WTC11 (cell line): Measurements from ENCODE around the gene NOM1. TPM values are rescaled to one million over a fixed set of nuclear protein-coding genes. Genes with fewer than 3 reads are reported as not detected.
A peak's percentile ranks its signal among the peaks of the same experiment; 100 is the strongest.

Experiments
- ATAC-seq: fragments of 200-7000 bp; cut with Tn5 transposase; 2 replicates; pipeline ENCODE4 v1.10.0; 2021; ENCODE audit warnings: mild to moderate bottlenecking, moderate library complexity
- CTCF ChIA-PET: fragments of 300-600 bp; sonication (Branson Sonifier 250); formaldehyde crosslinking; loops from one replicate; lab custom pipeline; 2021; ENCODE audit warnings: antibody characterized with exemption; lab: Charles Lee
- POLR2A ChIA-PET: fragments of 350-600 bp; sonication (Branson Sonifier 250); formaldehyde crosslinking; loops from one replicate; lab custom pipeline; 2021; ENCODE audit warnings: antibody characterized with exemption; lab: Charles Lee
- DNase-seq: peaks from one replicate; pipeline ENCODE4 v3.0.0; 2021; ENCODE audit warnings: low spot score
- H3K27ac Mint-ChIP-seq: 2 replicates; pipeline ENCODE4 v1.8.0; 2021; ENCODE audit warnings: mixed read lengths
- H3K27me3 Mint-ChIP-seq: 2 replicates; pipeline ENCODE4 v1.8.0; 2021; ENCODE audit warnings: low read depth, mild to moderate bottlenecking, moderate library complexity, mixed read lengths
- H3K36me3 Mint-ChIP-seq: 2 replicates; pipeline ENCODE4 v1.8.0; 2021; ENCODE audit warnings: mixed read lengths
- H3K4me1 Mint-ChIP-seq: 2 replicates; pipeline ENCODE4 v1.8.0; 2022; ENCODE audit warnings: mixed read lengths
- H3K4me3 Mint-ChIP-seq: 2 replicates; pipeline ENCODE4 v1.8.0; 2021; ENCODE audit warnings: mild to moderate bottlenecking, moderate library complexity, mixed read lengths
- H3K9me3 Mint-ChIP-seq: 2 replicates; pipeline ENCODE4 v1.8.0; 2021; ENCODE audit warnings: mixed read lengths
- CREB1 ChIP-seq: sonication (generic); formaldehyde crosslinking; IDR thresholded peaks from 2 replicates; pipeline ENCODE4 v1.8.0; 2023; ENCODE audit warnings: mild to moderate bottlenecking, missing genetic modification reagents
- CREM ChIP-seq: sonication (generic); formaldehyde crosslinking; IDR thresholded peaks from 2 replicates; pipeline ENCODE4 v1.8.1; 2022; ENCODE audit warnings: mild to moderate bottlenecking, missing genetic modification reagents, moderate library complexity
- EMX1 ChIP-seq: fragments of 250-450 bp; sonication (Bioruptor Pico); IDR thresholded peaks from 2 replicates; pipeline ENCODE4 v1.8.0; 2021; ENCODE audit warnings: mild to moderate bottlenecking
- FOXP1 ChIP-seq: sonication (generic); formaldehyde crosslinking; IDR thresholded peaks from 2 replicates; pipeline ENCODE4 v1.8.0; 2022; ENCODE audit warnings: missing genetic modification reagents, mild to moderate bottlenecking, moderate library complexity, borderline replicate concordance
- GABPB1 ChIP-seq: sonication (generic); formaldehyde crosslinking; IDR thresholded peaks from 2 replicates; pipeline ENCODE4 v1.8.1; 2023; ENCODE audit warnings: mild to moderate bottlenecking, missing genetic modification reagents
- GRHL2 ChIP-seq: fragments of 250-450 bp; sonication (Bioruptor Pico); IDR thresholded peaks from 2 replicates; pipeline ENCODE4 v1.8.0; 2022; ENCODE audit warnings: mild to moderate bottlenecking, moderate library complexity; ENCODE audit not compliant: insufficient replicate concordance, severe bottlenecking
- MXD4 ChIP-seq: fragments of 250-450 bp; sonication (Bioruptor Pico); IDR thresholded peaks from 2 replicates; pipeline ENCODE4 v1.8.0; 2021; ENCODE audit warnings: mild to moderate bottlenecking, moderate library complexity, borderline replicate concordance
- MYBL2 ChIP-seq: sonication (generic); formaldehyde crosslinking; IDR thresholded peaks from 2 replicates; pipeline ENCODE4 v1.8.1; 2023; ENCODE audit warnings: mild to moderate bottlenecking, moderate library complexity, missing genetic modification reagents
- SMAD4 ChIP-seq: sonication (generic); formaldehyde crosslinking; IDR thresholded peaks from 2 replicates; pipeline ENCODE4 v1.8.0; 2022; ENCODE audit warnings: mild to moderate bottlenecking, missing genetic modification reagents
- ZNF121 ChIP-seq: sonication (generic); formaldehyde crosslinking; IDR thresholded peaks from 2 replicates; pipeline ENCODE4 v1.8.0; 2023; ENCODE audit warnings: missing genetic modification reagents
- ZNF232 ChIP-seq: sonication (generic); formaldehyde crosslinking; IDR thresholded peaks from 2 replicates; pipeline ENCODE4 v1.8.0; 2022; ENCODE audit warnings: mild to moderate bottlenecking, missing genetic modification reagents
- ZNF396 ChIP-seq: fragments of 250-450 bp; sonication (Bioruptor Pico); IDR thresholded peaks from 2 replicates; pipeline ENCODE4 v1.8.0; 2021; ENCODE audit warnings: mild to moderate bottlenecking, moderate library complexity, borderline replicate concordance
- total RNA-seq: library from RNA; stranded (reverse); gene quantifications from 3 replicates; pipeline ENCODE4 v1.2.3, GENCODE V29; 2021
- TF ChIP-seq, protein P1 (sequence below): sonication (generic); formaldehyde crosslinking; IDR thresholded peaks from 2 replicates; pipeline ENCODE4 v1.8.0; 2023; ENCODE audit warnings: missing genetic modification reagents
- TF ChIP-seq, protein P2 (sequence below): sonication (generic); formaldehyde crosslinking; IDR thresholded peaks from 2 replicates; pipeline ENCODE4 v1.8.1; 2023; ENCODE audit warnings: mild to moderate bottlenecking, missing genetic modification reagents, borderline replicate concordance
- TF ChIP-seq, protein P3 (sequence below): fragments of 250-450 bp; sonication (Bioruptor Pico); IDR thresholded peaks from 2 replicates; pipeline ENCODE4 v1.9.0; 2021; ENCODE audit warnings: mild to moderate bottlenecking
- TF ChIP-seq, protein P4 (sequence below): sonication (generic); formaldehyde crosslinking; IDR thresholded peaks from 2 replicates; pipeline ENCODE4 v1.8.0; 2022; ENCODE audit warnings: missing genetic modification reagents
- TF ChIP-seq, protein P5 (sequence below): sonication (generic); formaldehyde crosslinking; IDR thresholded peaks from 2 replicates; pipeline ENCODE4 v1.8.1; 2023; ENCODE audit warnings: mild to moderate bottlenecking, moderate library complexity, missing genetic modification reagents

NOM1 gene
- total RNA-seq, 1 experiment from 2014 or later: 38.5 TPM

DNA sequence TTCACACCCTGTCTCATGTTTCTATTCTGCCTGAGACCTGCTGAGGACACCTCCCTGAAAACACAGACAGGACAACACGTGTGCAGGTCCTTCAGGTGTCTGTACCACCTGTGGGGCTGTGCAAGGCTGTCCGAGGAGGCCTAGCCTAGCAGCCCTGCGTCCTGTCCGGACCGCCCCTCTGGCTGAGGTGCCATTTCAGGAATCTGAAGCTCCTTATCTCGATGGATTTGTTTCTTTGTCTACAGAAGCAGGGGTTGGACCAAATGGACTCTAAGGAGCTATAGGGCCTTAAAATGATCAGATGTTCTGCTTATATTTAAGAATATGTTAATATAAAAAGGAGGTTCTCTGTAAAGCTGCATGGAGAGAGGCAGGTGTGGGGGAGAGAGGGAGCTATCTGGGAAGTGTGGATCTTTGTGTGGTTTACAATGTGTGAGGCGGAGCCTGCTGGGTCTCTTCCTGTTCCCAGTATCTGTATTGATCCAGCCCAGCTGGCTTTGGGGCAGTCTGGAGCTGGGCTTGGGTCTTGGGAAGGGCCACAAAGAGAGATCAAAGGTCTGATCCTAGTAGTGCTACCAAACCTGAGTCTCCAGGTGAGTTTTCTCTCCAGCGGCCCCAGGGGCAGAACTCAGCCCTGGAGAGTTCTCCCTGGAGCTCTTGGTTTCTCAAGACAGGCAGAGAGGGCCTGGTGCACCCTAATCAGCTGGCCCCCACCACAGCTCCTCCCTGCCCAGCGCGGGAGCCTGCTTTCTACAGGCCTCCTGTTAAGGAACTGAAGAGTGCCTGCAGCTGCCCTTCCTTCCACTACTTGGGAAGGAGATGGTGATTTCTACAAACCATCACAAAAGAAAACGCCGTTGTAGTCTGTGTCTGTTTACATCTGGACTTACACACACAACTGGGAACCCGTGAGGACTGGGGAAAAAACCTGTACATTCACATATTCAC is 64.4 kb downstream of the NOM1 start:
- Mint-ChIP-seq H3K36me3 (no peaks in the 10 kb centered on the region), H3K27ac (no peak overlapping the region), H3K4me1 (peaks cover 62% of the 10 kb centered on the region), H3K4me3 (peak overlapping the region; percentile 18; the same call in 1 of the 2 replicates), H3K27me3 (peaks cover 90% of the 10 kb centered on the region), H3K9me3 (no peaks in the 10 kb centered on the region)
- DNase-seq: peak; percentile 46
- ChIA-PET POLR2A (no interaction called here), CTCF (interaction anchor here (1.0 to 3.1 kb wide), 4 partner anchors 27 to 260 kb away, joined by 3 to 14 read pairs (median 8); partner anchors contain the start of gene NOM1)
- TF ChIP-seq MYBL2 (no peak), GRHL2 (CRISPR knock-in tag) (no peak), CREM (CRISPR knock-in tag) (no peak), MXD4 (no peak), SMAD4 (CRISPR knock-in tag) (no peak), ZNF232 (CRISPR knock-in tag) (no peak), CREB1 (CRISPR knock-in tag) (no peak)
- TF ChIP-seq, protein P1, sequence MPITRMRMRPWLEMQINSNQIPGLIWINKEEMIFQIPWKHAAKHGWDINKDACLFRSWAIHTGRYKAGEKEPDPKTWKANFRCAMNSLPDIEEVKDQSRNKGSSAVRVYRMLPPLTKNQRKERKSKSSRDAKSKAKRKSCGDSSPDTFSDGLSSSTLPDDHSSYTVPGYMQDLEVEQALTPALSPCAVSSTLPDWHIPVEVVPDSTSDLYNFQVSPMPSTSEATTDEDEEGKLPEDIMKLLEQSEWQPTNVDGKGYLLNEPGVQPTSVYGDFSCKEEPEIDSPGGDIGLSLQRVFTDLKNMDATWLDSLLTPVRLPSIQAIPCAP: no peak
- peak; percentile 35 for ATAC-seq

DNA sequence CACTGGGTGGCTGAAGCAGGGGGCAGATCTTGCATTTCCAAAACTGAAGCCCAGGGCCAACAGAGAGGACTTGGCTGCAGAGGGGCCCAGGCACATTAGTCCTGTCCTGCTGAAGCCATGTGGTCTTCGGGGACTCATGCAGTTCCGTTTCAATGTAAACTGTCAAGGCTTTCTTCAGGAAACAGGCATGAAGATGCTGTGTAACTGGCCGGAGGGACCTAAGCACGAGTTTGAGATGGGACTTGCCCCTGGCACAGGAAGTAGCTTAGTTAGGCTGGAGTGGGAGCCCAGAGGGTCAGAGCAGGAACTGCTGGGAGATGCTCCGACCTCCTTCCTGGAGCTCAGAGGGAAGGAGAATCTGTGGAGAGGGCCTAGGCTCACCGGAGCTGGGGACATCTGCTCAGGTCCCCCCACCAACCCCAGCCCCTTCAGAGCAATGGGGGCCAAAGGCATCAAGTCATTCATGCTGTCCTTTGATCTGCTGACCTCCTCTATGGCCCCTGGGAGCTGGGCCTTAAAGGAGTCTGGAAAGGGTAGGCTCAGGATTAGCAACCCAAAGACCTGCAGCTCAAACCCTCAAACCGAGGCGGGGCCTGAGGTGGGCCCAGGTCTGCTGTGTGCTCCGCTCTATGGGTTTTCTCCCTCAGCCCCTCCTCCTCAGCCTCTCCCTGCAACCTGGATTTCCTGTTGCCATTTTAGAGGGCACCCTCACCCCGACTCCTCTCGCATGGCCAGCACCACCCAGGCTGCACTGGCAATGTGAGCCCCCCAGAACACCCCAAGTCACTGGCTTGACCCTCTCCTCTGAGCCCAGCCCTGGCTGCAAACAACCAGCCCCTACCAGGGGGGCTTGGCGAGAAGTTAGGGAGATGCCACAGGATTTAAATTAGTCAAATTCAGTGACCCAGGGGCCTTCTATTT is 65.4 kb downstream of the NOM1 start:
- ChIA-PET CTCF (interaction anchor here (0.9 to 3.1 kb wide), 4 partner anchors 8 to 65 kb away, joined by 3 to 14 read pairs (median 8); partner anchors contain the start of gene NOM1), POLR2A (no interaction called here)
- ATAC-seq (no peak), DNase-seq (no peak)
- Mint-ChIP-seq H3K27me3 (peaks cover 93% of the 10 kb centered on the region), H3K9me3 (no peaks in the 10 kb centered on the region), H3K4me1 (peaks cover 65% of the 10 kb centered on the region), H3K4me3 (no peak overlapping the region), H3K27ac (no peak overlapping the region), H3K36me3 (no peaks in the 10 kb centered on the region)
- TF ChIP-seq ZNF396 (CRISPR knock-in tag): no peak
- TF ChIP-seq ZNF121: no peak
- no peak for TF ChIP-seq MXD4
- TF ChIP-seq, protein P2, sequence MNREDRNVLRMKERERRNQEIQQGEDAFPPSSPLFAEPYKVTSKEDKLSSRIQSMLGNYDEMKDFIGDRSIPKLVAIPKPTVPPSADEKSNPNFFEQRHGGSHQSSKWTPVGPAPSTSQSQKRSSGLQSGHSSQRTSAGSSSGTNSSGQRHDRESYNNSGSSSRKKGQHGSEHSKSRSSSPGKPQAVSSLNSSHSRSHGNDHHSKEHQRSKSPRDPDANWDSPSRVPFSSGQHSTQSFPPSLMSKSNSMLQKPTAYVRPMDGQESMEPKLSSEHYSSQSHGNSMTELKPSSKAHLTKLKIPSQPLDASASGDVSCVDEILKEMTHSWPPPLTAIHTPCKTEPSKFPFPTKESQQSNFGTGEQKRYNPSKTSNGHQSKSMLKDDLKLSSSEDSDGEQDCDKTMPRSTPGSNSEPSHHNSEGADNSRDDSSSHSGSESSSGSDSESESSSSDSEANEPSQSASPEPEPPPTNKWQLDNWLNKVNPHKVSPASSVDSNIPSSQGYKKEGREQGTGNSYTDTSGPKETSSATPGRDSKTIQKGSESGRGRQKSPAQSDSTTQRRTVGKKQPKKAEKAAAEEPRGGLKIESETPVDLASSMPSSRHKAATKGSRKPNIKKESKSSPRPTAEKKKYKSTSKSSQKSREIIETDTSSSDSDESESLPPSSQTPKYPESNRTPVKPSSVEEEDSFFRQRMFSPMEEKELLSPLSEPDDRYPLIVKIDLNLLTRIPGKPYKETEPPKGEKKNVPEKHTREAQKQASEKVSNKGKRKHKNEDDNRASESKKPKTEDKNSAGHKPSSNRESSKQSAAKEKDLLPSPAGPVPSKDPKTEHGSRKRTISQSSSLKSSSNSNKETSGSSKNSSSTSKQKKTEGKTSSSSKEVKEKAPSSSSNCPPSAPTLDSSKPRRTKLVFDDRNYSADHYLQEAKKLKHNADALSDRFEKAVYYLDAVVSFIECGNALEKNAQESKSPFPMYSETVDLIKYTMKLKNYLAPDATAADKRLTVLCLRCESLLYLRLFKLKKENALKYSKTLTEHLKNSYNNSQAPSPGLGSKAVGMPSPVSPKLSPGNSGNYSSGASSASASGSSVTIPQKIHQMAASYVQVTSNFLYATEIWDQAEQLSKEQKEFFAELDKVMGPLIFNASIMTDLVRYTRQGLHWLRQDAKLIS: no peak
- no peak for TF ChIP-seq FOXP1 (CRISPR knock-in tag)
- no peak for TF ChIP-seq GABPB1 (CRISPR knock-in tag)
- TF ChIP-seq MYBL2: no peak
- TF ChIP-seq, protein P3, sequence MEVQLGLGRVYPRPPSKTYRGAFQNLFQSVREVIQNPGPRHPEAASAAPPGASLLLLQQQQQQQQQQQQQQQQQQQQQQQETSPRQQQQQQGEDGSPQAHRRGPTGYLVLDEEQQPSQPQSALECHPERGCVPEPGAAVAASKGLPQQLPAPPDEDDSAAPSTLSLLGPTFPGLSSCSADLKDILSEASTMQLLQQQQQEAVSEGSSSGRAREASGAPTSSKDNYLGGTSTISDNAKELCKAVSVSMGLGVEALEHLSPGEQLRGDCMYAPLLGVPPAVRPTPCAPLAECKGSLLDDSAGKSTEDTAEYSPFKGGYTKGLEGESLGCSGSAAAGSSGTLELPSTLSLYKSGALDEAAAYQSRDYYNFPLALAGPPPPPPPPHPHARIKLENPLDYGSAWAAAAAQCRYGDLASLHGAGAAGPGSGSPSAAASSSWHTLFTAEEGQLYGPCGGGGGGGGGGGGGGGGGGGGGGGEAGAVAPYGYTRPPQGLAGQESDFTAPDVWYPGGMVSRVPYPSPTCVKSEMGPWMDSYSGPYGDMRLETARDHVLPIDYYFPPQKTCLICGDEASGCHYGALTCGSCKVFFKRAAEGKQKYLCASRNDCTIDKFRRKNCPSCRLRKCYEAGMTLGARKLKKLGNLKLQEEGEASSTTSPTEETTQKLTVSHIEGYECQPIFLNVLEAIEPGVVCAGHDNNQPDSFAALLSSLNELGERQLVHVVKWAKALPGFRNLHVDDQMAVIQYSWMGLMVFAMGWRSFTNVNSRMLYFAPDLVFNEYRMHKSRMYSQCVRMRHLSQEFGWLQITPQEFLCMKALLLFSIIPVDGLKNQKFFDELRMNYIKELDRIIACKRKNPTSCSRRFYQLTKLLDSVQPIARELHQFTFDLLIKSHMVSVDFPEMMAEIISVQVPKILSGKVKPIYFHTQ (CRISPR knock-in tag): no peak
- TF ChIP-seq, protein P4, sequence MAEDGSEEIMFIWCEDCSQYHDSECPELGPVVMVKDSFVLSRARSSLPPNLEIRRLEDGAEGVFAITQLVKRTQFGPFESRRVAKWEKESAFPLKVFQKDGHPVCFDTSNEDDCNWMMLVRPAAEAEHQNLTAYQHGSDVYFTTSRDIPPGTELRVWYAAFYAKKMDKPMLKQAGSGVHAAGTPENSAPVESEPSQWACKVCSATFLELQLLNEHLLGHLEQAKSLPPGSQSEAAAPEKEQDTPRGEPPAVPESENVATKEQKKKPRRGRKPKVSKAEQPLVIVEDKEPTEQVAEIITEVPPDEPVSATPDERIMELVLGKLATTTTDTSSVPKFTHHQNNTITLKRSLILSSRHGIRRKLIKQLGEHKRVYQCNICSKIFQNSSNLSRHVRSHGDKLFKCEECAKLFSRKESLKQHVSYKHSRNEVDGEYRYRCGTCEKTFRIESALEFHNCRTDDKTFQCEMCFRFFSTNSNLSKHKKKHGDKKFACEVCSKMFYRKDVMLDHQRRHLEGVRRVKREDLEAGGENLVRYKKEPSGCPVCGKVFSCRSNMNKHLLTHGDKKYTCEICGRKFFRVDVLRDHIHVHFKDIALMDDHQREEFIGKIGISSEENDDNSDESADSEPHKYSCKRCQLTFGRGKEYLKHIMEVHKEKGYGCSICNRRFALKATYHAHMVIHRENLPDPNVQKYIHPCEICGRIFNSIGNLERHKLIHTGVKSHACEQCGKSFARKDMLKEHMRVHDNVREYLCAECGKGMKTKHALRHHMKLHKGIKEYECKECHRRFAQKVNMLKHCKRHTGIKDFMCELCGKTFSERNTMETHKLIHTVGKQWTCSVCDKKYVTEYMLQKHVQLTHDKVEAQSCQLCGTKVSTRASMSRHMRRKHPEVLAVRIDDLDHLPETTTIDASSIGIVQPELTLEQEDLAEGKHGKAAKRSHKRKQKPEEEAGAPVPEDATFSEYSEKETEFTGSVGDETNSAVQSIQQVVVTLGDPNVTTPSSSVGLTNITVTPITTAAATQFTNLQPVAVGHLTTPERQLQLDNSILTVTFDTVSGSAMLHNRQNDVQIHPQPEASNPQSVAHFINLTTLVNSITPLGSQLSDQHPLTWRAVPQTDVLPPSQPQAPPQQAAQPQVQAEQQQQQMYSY: no peak
- TF ChIP-seq, protein P5, sequence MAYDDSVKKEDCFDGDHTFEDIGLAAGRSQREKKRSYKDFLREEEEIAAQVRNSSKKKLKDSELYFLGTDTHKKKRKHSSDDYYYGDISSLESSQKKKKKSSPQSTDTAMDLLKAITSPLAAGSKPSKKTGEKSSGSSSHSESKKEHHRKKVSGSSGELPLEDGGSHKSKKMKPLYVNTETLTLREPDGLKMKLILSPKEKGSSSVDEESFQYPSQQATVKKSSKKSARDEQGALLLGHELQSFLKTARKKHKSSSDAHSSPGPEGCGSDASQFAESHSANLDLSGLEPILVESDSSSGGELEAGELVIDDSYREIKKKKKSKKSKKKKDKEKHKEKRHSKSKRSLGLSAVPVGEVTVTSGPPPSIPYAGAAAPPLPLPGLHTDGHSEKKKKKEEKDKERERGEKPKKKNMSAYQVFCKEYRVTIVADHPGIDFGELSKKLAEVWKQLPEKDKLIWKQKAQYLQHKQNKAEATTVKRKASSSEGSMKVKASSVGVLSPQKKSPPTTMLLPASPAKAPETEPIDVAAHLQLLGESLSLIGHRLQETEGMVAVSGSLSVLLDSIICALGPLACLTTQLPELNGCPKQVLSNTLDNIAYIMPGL (CRISPR knock-in tag): no peak
- TF ChIP-seq EMX1 (CRISPR knock-in tag): no peak
